IMR-90 (cell line): ENCODE results near the gene NMNAT3. TPM values are rescaled to one million over a fixed set of nuclear protein-coding genes. Genes with fewer than 3 reads are reported as not detected.
A peak's percentile ranks its signal among the peaks of the same experiment; 100 is the strongest.

Experiments used
- ATAC-seq: fragments of 200-7000 bp; cut with Tn5 transposase; 2 replicates; pipeline ENCODE4 v1.9.1; 2020; ENCODE audit warnings: low read depth, mild to moderate bottlenecking, moderate library complexity
- BruUV-seq: library from RNA; stranded (reverse); fragments of 400-500 nt; replicated peaks from 2 replicates; lab custom pipeline; 2021; lab: Mats Ljungman, UMichigan
- CTCF ChIA-PET: fragments of 300-600 bp; formaldehyde crosslinking; extraction: SDS; loops from one replicate; lab custom pipeline; 2021; ENCODE audit warnings: antibody characterized with exemption; lab: Yijun Ruan, JAX
- POLR2A ChIA-PET: fragments of 300-600 bp; sonication (Branson Sonifier 250); formaldehyde crosslinking; loops from one replicate; lab custom pipeline; 2022; ENCODE audit warnings: antibody characterized with exemption; ENCODE audit not compliant: unreplicated experiment; lab: Charles Lee
- DNase-seq: peaks from one replicate; pipeline ENCODE4 v3.0.0; 2013
- H2AFZ ChIP-seq: replicated peaks from 2 replicates; pipeline ENCODE3; 2013; ENCODE audit warnings: low read length, mild to moderate bottlenecking; ENCODE audit not compliant: poor library complexity
- H2AK5ac ChIP-seq: 2 replicates; pipeline ENCODE4 v1.6.1; 2013; ENCODE audit warnings: low read depth, low read length, inconsistent platforms
- H2AK9ac ChIP-seq: replicated peaks from 2 replicates; pipeline ENCODE3; 2013; ENCODE audit warnings: mild to moderate bottlenecking, low read depth, low read length, moderate library complexity; ENCODE audit not compliant: poor library complexity
- H2BK120ac ChIP-seq: 2 replicates; pipeline ENCODE4 v1.6.1; 2013; ENCODE audit warnings: low read depth, low read length, inconsistent platforms
- H2BK15ac ChIP-seq: 3 replicates; pipeline ENCODE4 v1.6.1; 2013; ENCODE audit warnings: low read depth, low read length, inconsistent platforms
- H2BK20ac ChIP-seq: 2 replicates; pipeline ENCODE4 v1.6.1; 2013; ENCODE audit warnings: low read depth, mild to moderate bottlenecking, inconsistent platforms, low read length, moderate library complexity
- H2BK5ac ChIP-seq: 2 replicates; pipeline ENCODE4 v1.6.1; 2013; ENCODE audit warnings: mild to moderate bottlenecking, low read depth, low read length, inconsistent platforms; ENCODE audit not compliant: poor library complexity, severe bottlenecking
- H3K14ac ChIP-seq: replicated peaks from 2 replicates; pipeline ENCODE4 v1.6.1; 2013; ENCODE audit warnings: low read depth, low read length, inconsistent platforms
- H3K18ac ChIP-seq: 2 replicates; pipeline ENCODE4 v1.6.1; 2013; ENCODE audit warnings: low read depth, low read length, control low read depth
- H3K23ac ChIP-seq: 2 replicates; pipeline ENCODE4 v1.6.1; 2013; ENCODE audit warnings: low read depth, low read length, inconsistent platforms
- H3K27ac ChIP-seq: 2 replicates; pipeline ENCODE4 v1.5.1; 2013; ENCODE audit warnings: mild to moderate bottlenecking, control low read depth, low read length; ENCODE audit not compliant: insufficient read depth
- H3K27me3 ChIP-seq: 2 replicates; pipeline ENCODE4 v1.6.1; 2013; ENCODE audit warnings: low read length; ENCODE audit not compliant: control insufficient read depth, insufficient read depth
- H3K36me3 ChIP-seq: 2 replicates; pipeline ENCODE4 v1.6.1; 2013; ENCODE audit warnings: low read length, mixed read lengths; ENCODE audit not compliant: control insufficient read depth, insufficient read depth
- H3K4ac ChIP-seq: 2 replicates; pipeline ENCODE4 v1.6.1; 2013; ENCODE audit warnings: low read depth, low read length, inconsistent platforms
- H3K4me1 ChIP-seq: 2 replicates; pipeline ENCODE4 v1.6.1; 2013; ENCODE audit warnings: low read length, mixed read lengths; ENCODE audit not compliant: control insufficient read depth, insufficient read depth
- H3K4me2 ChIP-seq: 2 replicates; pipeline ENCODE4 v1.6.1; 2013; ENCODE audit warnings: low read depth, mild to moderate bottlenecking, control low read depth, low read length, moderate library complexity
- H3K4me3 ChIP-seq: 2 replicates; pipeline ENCODE4 v1.5.1; 2013; ENCODE audit warnings: low read depth, mild to moderate bottlenecking, control low read depth, low read length, moderate library complexity; ENCODE audit not compliant: insufficient read depth
- H3K56ac ChIP-seq: 2 replicates; pipeline ENCODE4 v1.6.1; 2013; ENCODE audit warnings: low read length, inconsistent platforms; ENCODE audit not compliant: insufficient read depth; ENCODE audit errors: extremely low read depth
- H3K79me1 ChIP-seq, 2 experiments: 2 replicates each; pipeline ENCODE4 v1.6.1; 2013; ENCODE audit warnings: low read length in 2 of 2, inconsistent platforms in 1 of 2, low read depth in 1 of 2
- H3K9ac ChIP-seq: 2 replicates; pipeline ENCODE4 v1.6.1; 2013; ENCODE audit warnings: low read depth, low read length, control low read depth
- H3K9me1 ChIP-seq: 2 replicates; pipeline ENCODE4 v1.6.1; 2013; ENCODE audit warnings: low read length, inconsistent platforms; ENCODE audit not compliant: insufficient read depth
- H3K9me3 ChIP-seq: 2 replicates; pipeline ENCODE4 v1.6.1; 2013; ENCODE audit warnings: low read length; ENCODE audit not compliant: control insufficient read depth, insufficient read depth
- H4K20me1 ChIP-seq: 2 replicates; pipeline ENCODE4 v1.6.1; 2013; ENCODE audit warnings: low read length, inconsistent platforms; ENCODE audit not compliant: insufficient read depth
- H4K5ac ChIP-seq: 2 replicates; pipeline ENCODE4 v1.6.1; 2013; ENCODE audit warnings: mild to moderate bottlenecking, low read depth, low read length, control low read depth
- H4K8ac ChIP-seq, 2 experiments: 2 replicates each; pipeline ENCODE4 v1.6.1; 2013; ENCODE audit warnings: low read depth in 2 of 2, low read length in 2 of 2, control low read depth in 1 of 2, inconsistent platforms in 1 of 2
- H4K91ac ChIP-seq: 2 replicates; pipeline ENCODE4 v1.6.1; 2013; ENCODE audit warnings: low read depth, low read length, inconsistent platforms; ENCODE audit not compliant: insufficient read depth
- MAFK ChIP-seq: IDR thresholded peaks from 2 replicates; pipeline ENCODE4 v1.6.1; 2012; ENCODE audit warnings: low read depth, low read length, improper control_type of control experiment
- MAZ ChIP-seq: IDR thresholded peaks from 2 replicates; pipeline ENCODE4 v1.6.1; 2012; ENCODE audit warnings: low read depth, mild to moderate bottlenecking, low read length, improper control_type of control experiment, moderate library complexity, borderline replicate concordance
- WGBS, 2 experiments: methylation state at CpG; one replicate each; pipeline versions ENCODE4 v1.1.5 to v1.1.7; 2013; ENCODE audit warnings: missing lambda C conversion rate in 2 of 2; ENCODE audit not compliant: insufficient read length in 1 of 2; ENCODE audit errors: extremely low coverage in 2 of 2; 5-methylcytosine and 5-hydroxymethylcytosine counted together
- dilution Hi-C: fragments of 300-500 bp; cut with HindIII; formaldehyde crosslinking; loops from one replicate; pipeline ENCODE4 v1.14.3; 2018; ENCODE audit warnings: low sequenced_read_pairs; ENCODE audit not compliant: unreplicated experiment
- in situ Hi-C: fragments of 300-500 bp; cut with MboI; formaldehyde crosslinking; loops from 3 replicates; pipeline ENCODE4 v1.14.3; 2019; ENCODE audit warnings: low sequenced_read_pairs, inconsistent platforms, mixed read lengths
- intact Hi-C: fragments of 100-400 bp; cut with micrococcal nuclease; formaldehyde crosslinking; loops from 2 replicates; pipeline ENCODE4 v1.10.0; 2022
- polyA plus RNA-seq, 3 experiments: library from polyadenylated mRNA; depleted of rRNA; stranded (reverse); fragments of >200 nt; gene quantifications; 2 replicates each; pipeline ENCODE4 v1.2.3, GENCODE V29; 2012; ENCODE audit warnings: low replicate concordance in 1 of 3
- total RNA-seq: library from RNA; depleted of rRNA; stranded (reverse); fragments of >200 nt; gene quantifications from 2 replicates; pipeline ENCODE4 v1.2.3, GENCODE V29; 2012

NMNAT3 gene
- total and polyA plus RNA-seq, 2 of the 4 experiments (the other 2 are of a cell fraction), result 0.12 to 0.36 TPM

GRCh38 chr3:139695426-139696313 lies 17.9 kb upstream of the NMNAT3 start:
- Histone ChIP-seq H4K5ac (no peak overlapping the region), H4K8ac (no peak overlapping the region), H3K18ac (no peak overlapping the region), H3K4me2 (no peak overlapping the region), H3K4me1 (no peaks in the 10 kb centered on the region), H4K20me1 (no peaks in the 10 kb centered on the region), H3K9ac (no peak overlapping the region), H3K27ac (no peak overlapping the region), H3K79me1 (no peaks in the 10 kb centered on the region), H2BK5ac (no peak overlapping the region), H2AK9ac (no peak overlapping the region), H3K23ac (no peak overlapping the region), H3K9me3 (no peaks in the 10 kb centered on the region), H3K4ac (no peak overlapping the region), H2BK15ac (no peak overlapping the region), H3K9me1 (no peaks in the 10 kb centered on the region), H4K91ac (no peak overlapping the region), H3K36me3 (no peaks in the 10 kb centered on the region), H2AK5ac (no peak overlapping the region), H3K27me3 (no peaks in the 10 kb centered on the region), H3K4me3 (no peak overlapping the region), H3K14ac (no peak overlapping the region), H2BK120ac (no peak overlapping the region), H2BK20ac (no peak overlapping the region), H3K56ac (no peak overlapping the region), H2AFZ (no peak overlapping the region)
- TF ChIP-seq MAFK (peak; percentile 88), MAZ (no peak)
- no CpG with 5 or more reads among the region's 6 CpGs for WGBS, 2 experiments
- CTCF ChIA-PET, result no interaction called here
- POLR2A ChIA-PET, result no interaction called here
- intact Hi-C loops, result no loop called here
- dilution Hi-C loops, result no loop called here
- ATAC-seq (no peak), DNase-seq (no peak)
- in situ Hi-C loops, result no loop called here
- BruUV-seq, result no TSS peak
